ENCODE measurements around the gene HSD17B1. TPM values are rescaled to one million over a fixed set of nuclear protein-coding genes. Genes with fewer than 3 reads are reported as not detected.

The HSD17B1 gene
- total and polyA plus RNA-seq, 2 donors (not counting 3 experiments of a cell fraction or from before 2014, with no cell fraction given) = 0.22 to 1.0 TPM

DNA sequence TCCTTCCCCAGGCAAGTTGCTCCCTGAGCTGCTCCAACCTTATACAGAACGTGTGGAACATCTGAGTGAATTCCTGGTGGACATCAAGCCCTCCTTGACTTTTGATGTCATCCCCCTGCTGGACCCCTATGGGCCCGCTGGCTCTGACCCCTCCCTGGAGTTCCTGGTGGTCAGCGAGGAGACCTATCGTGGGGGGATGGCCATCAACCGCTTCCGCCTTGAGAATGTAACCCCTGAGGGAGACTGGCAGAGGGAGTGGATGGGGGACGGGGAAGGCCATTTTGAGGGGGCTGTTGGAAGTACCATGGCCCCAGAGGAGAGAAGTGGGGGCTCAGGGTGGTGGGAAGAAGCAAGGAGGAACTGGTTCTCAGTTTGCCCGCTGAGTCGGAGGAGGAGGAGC is 11.2 kb downstream of the HSD17B1 start:
- no peak for TF ChIP-seq MYC (IDR thresholded peaks at IDR 0.05; ENCODE audit: low read depth, low read length)
- TF ChIP-seq MAX (IDR thresholded peaks at IDR 0.05; ENCODE audit: insufficient read depth, insufficient read length) = no peak
- no peak for TF ChIP-seq JUN (IDR thresholded peaks at IDR 0.05; ENCODE audit: borderline replicate concordance, insufficient read depth, insufficient read length, low read depth)
- no peak for TF ChIP-seq GATA2 (IDR thresholded peaks at IDR 0.05; ENCODE audit: insufficient read depth, insufficient read length, low read depth, low read length)
- TF ChIP-seq POLR2AphosphoS5 (IDR thresholded peaks at IDR 0.05; ENCODE audit: insufficient read depth, low read depth, low read length) = no peak
- H3K27ac ChIP-seq (ENCODE audit: insufficient read depth, low read depth, low read length) = no peak overlapping the region
- peaks cover 34% of the 10 kb centered on the region for H3K79me2 ChIP-seq (ENCODE audit: control insufficient read depth, insufficient read depth, low read length)
- no peak overlapping the region for H2AFZ ChIP-seq (ENCODE audit: low read depth, low read length)
- peaks cover 27% of the 10 kb centered on the region for H3K4me1 ChIP-seq (ENCODE audit: control insufficient read depth, extremely low read depth, insufficient read depth, low read length)
- H3K9me3 ChIP-seq (replicated peaks; ENCODE audit: control insufficient read depth, insufficient read depth, low read length) = no peaks in the 10 kb centered on the region
- ChIA-PET CTCF (interaction anchor here (2.1 kb wide), 1 partner anchor 14 kb away, joined by 9 read pairs; the partner anchor contains the start of gene PSMC3IP), POLR2A (no interaction called here)
- H3K9me1 ChIP-seq (replicated peaks; ENCODE audit: control insufficient read depth, extremely low read depth, insufficient read depth, low read length) = no peaks in the 10 kb centered on the region
- no peak overlapping the region for H3K4me2 ChIP-seq (ENCODE audit: insufficient read depth, low read length)
- intact Hi-C loops (cut with micrococcal nuclease) (no loop called here), dilution Hi-C loops (cut with MboI; ENCODE audit: extremely low pct_ligation_motif_present, low sequenced_read_pairs) (no loop called here)
- H3K4me3 ChIP-seq (replicated peaks in 1 of 3; ENCODE audit: insufficient read depth in 1 of 3, low read depth in 1 of 3, low read length in 3 of 3) = no peak overlapping the region
- H4K20me1 ChIP-seq (replicated peaks; ENCODE audit: control insufficient read depth, extremely low read depth, insufficient read depth, low read length) = no peaks in the 10 kb centered on the region
- BruUV-seq (replicated peaks) = no TSS peak
- no peaks in the 10 kb centered on the region for H3K27me3 ChIP-seq (ENCODE audit: control insufficient read depth in 2 of 2, insufficient read depth in 2 of 2, low read length in 2 of 2)
- peaks cover 6 to 24% of the 10 kb centered on the region in 2 experiments for H3K36me3 ChIP-seq (ENCODE audit: control insufficient read depth in 2 of 2, extremely low read depth in 1 of 2, insufficient read depth in 2 of 2, low read length in 2 of 2)
- FAIRE-seq (no peak), DNase-seq (ENCODE audit: low read depth, low spot score) (no peak)
- no peak overlapping the region for H3K9ac ChIP-seq (replicated peaks; ENCODE audit: extremely low read depth, insufficient read depth, low read length)

- no peaks in the 10 kb centered on the region for H3K27me3 ChIP-seq (ENCODE audit: control insufficient read depth in 2 of 2, insufficient read depth in 2 of 2, low read length in 2 of 2)
- no TSS peak for BruUV-seq (replicated peaks)
- CTCF ChIA-PET = interaction anchor here (2.1 to 5.4 kb wide), 2 partner anchors 13 kb away, joined by 9 to 38 read pairs; partner anchors contain the start of gene PSMC3IP
- no peaks in the 10 kb centered on the region for H3K9me1 ChIP-seq (replicated peaks; ENCODE audit: control insufficient read depth, extremely low read depth, insufficient read depth, low read length)
- no peak overlapping the region for H3K9ac ChIP-seq (replicated peaks; ENCODE audit: extremely low read depth, insufficient read depth, low read length)
- intact Hi-C loops (cut with micrococcal nuclease) = no loop called here
- no peak overlapping the region for H3K4me3 ChIP-seq (replicated peaks in 1 of 3; ENCODE audit: insufficient read depth in 1 of 3, low read depth in 1 of 3, low read length in 3 of 3)
- H2AFZ ChIP-seq (ENCODE audit: low read depth, low read length) = no peak overlapping the region
- H3K4me1 ChIP-seq (ENCODE audit: control insufficient read depth, extremely low read depth, insufficient read depth, low read length) = peaks cover 31% of the 10 kb centered on the region
- TF ChIP-seq JUN (IDR thresholded peaks at IDR 0.05; ENCODE audit: borderline replicate concordance, insufficient read depth, insufficient read length, low read depth) (no peak), POLR2AphosphoS5 (IDR thresholded peaks at IDR 0.05; ENCODE audit: insufficient read depth, low read depth, low read length) (no peak), MYC (IDR thresholded peaks at IDR 0.05; ENCODE audit: low read depth, low read length) (no peak), FOS (IDR thresholded peaks at IDR 0.05; ENCODE audit: borderline replicate concordance, insufficient read depth, low read length) (no peak), GATA2 (IDR thresholded peaks at IDR 0.05; ENCODE audit: insufficient read depth, insufficient read length, low read depth, low read length) (no peak), EZH2 (IDR thresholded peaks at IDR 0.05; ENCODE audit: borderline replicate concordance, low read depth, low read length, severe bottlenecking) (no peak), MAX (IDR thresholded peaks at IDR 0.05; ENCODE audit: insufficient read depth, insufficient read length) (no peak), POLR2A (IDR thresholded peaks at IDR 0.05; ENCODE audit: low read depth, low read length) (no peak)
- TF ChIP-seq, protein P1, sequence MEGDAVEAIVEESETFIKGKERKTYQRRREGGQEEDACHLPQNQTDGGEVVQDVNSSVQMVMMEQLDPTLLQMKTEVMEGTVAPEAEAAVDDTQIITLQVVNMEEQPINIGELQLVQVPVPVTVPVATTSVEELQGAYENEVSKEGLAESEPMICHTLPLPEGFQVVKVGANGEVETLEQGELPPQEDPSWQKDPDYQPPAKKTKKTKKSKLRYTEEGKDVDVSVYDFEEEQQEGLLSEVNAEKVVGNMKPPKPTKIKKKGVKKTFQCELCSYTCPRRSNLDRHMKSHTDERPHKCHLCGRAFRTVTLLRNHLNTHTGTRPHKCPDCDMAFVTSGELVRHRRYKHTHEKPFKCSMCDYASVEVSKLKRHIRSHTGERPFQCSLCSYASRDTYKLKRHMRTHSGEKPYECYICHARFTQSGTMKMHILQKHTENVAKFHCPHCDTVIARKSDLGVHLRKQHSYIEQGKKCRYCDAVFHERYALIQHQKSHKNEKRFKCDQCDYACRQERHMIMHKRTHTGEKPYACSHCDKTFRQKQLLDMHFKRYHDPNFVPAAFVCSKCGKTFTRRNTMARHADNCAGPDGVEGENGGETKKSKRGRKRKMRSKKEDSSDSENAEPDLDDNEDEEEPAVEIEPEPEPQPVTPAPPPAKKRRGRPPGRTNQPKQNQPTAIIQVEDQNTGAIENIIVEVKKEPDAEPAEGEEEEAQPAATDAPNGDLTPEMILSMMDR (IDR thresholded peaks at IDR 0.05; ENCODE audit: extremely low read depth in 1 of 2, insufficient read depth in 1 of 2, low read depth in 1 of 2, low read length in 2 of 2) = no peak
- DNase-seq (ENCODE audit: low read depth, low spot score) = no peak
- H4K20me1 ChIP-seq (replicated peaks; ENCODE audit: control insufficient read depth, extremely low read depth, insufficient read depth, low read length) = no peaks in the 10 kb centered on the region
- H3K27ac ChIP-seq (ENCODE audit: insufficient read depth, low read depth, low read length) = no peak overlapping the region
- POLR2A ChIA-PET = no interaction called here
- FAIRE-seq = no peak
- H3K9me3 ChIP-seq (replicated peaks; ENCODE audit: control insufficient read depth, insufficient read depth, low read length) = no peaks in the 10 kb centered on the region
- peaks cover 35% of the 10 kb centered on the region for H3K79me2 ChIP-seq (ENCODE audit: control insufficient read depth, insufficient read depth, low read length)
- H3K4me2 ChIP-seq (ENCODE audit: insufficient read depth, low read length) = no peak overlapping the region
- dilution Hi-C loops (cut with MboI; ENCODE audit: extremely low pct_ligation_motif_present, low sequenced_read_pairs) = no loop called here
- peaks cover 13 to 33% of the 10 kb centered on the region in 2 experiments for H3K36me3 ChIP-seq (ENCODE audit: control insufficient read depth in 2 of 2, extremely low read depth in 1 of 2, insufficient read depth in 2 of 2, low read length in 2 of 2)
These were observed 12.2 kb downstream of the HSD17B1 start for GRCh38 chr17:42564815-42565522.
